Activated T-helper 1 cell treated with anti-CD3 and anti-CD28 coated beads, Interleukin-2, amount 50 U/mL, for 16 hours (primary cell): ENCODE measurements around the gene CST1.
"Not testable (repeated sequence)": the region's sequence is repeated elsewhere in the genome, so short reads cannot be mapped to it uniquely, and the experiment has no call there.

Source experiments
- DNase-seq, 2 donors: peaks; one replicate each; pipeline ENCODE4 v3.0.0-alpha.2; 2020; ENCODE audit warnings: low read depth in 1 of 2, low spot score in 1 of 2

CST1 gene

GRCh38 chr20:23755131-23755611, 4.4 kb upstream of the CST1 start:
- not testable (repeated sequence) for DNase-seq

GRCh38 chr20:23754731-23755130, 4.0 kb upstream of the CST1 start:
- DNase-seq = no peak

GRCh38 chr20:23753589-23753988, 2.9 kb upstream of the CST1 start:
- no peak for DNase-seq

GRCh38 chr20:23753194-23753548, 2.4 kb upstream of the CST1 start:
- DNase-seq = no peak

- DNase-seq = no peak
Observed at GRCh38 chr20:23752481-23753193, 1.9 kb upstream of the CST1 start.

GRCh38 chr20:23752019-23752418, 1.3 kb upstream of the CST1 start:
- DNase-seq = no peak

- DNase-seq = no peak
Observed at GRCh38 chr20:23749746-23750145, 989 bp downstream of the CST1 start.

GRCh38 chr20:23748975-23749374, 1.8 kb downstream of the CST1 start:
- DNase-seq = not testable (repeated sequence)

GRCh38 chr20:23747551-23747950, 3.2 kb downstream of the CST1 start:
- DNase-seq = not testable (repeated sequence)

GRCh38 chr20:23747092-23747491, 3.6 kb downstream of the CST1 start:
- not testable (repeated sequence) for DNase-seq

- no peak for DNase-seq
Observed at GRCh38 chr20:23746321-23746720, 4.4 kb downstream of the CST1 start.

- no peak for DNase-seq
Observed at GRCh38 chr20:23745247-23745646, 5.5 kb downstream of the CST1 start.

- no peak for DNase-seq
Observed at GRCh38 chr20:23744817-23745216, 5.9 kb downstream of the CST1 start.

- not testable (repeated sequence) for DNase-seq
Observed at GRCh38 chr20:23735391-23735790, 15.3 kb downstream of the CST1 start.

- not testable (repeated sequence) for DNase-seq
Observed at GRCh38 chr20:23734949-23735348, 15.8 kb downstream of the CST1 start.

- DNase-seq = not testable (repeated sequence)
Observed at GRCh38 chr20:23734440-23734839, 16.3 kb downstream of the CST1 start.

- DNase-seq = no peak
Observed at GRCh38 chr20:23727016-23727415, 23.7 kb downstream of the CST1 start.

GRCh38 chr20:23725102-23725501, 25.6 kb downstream of the CST1 start:
- no peak for DNase-seq

GRCh38 chr20:23723659-23724307, 27.0 kb downstream of the CST1 start:
- not testable (repeated sequence) for DNase-seq

GRCh38 chr20:23722851-23723250, 27.9 kb downstream of the CST1 start:
- not testable (repeated sequence) for DNase-seq

- no peak for DNase-seq
Observed at GRCh38 chr20:23721962-23722361, 28.8 kb downstream of the CST1 start.

- not testable (repeated sequence) for DNase-seq
Observed at GRCh38 chr20:23719351-23719750, 31.4 kb downstream of the CST1 start.

GRCh38 chr20:23711778-23712177, 39.0 kb downstream of the CST1 start:
- not testable (repeated sequence) for DNase-seq
